GM12878 (cell line): Measurements from ENCODE around the gene CATSPER4. TPM values are rescaled to one million over a fixed set of nuclear protein-coding genes. Genes with fewer than 3 reads are reported as not detected.

Experiments used
- ATAC-seq: fragments of 200-7000 bp; cut with Tn5 transposase; 3 replicates; pipeline ENCODE4 v1.9.1; 2020; ENCODE audit warnings: mild to moderate bottlenecking, moderate library complexity
- BruUV-seq: library from RNA; stranded (reverse); fragments of 400-500 nt; replicated peaks from 2 replicates; lab custom pipeline; 2021; lab: Mats Ljungman, UMichigan
- CTCF ChIA-PET: fragments of 300-600 bp; sonication (Branson Sonifier 250); formaldehyde crosslinking; extraction: SDS; loops from one replicate; lab custom pipeline; 2021; ENCODE audit warnings: inconsistent platforms; lab: Yijun Ruan, JAX
- POLR2A ChIA-PET: fragments of 350-600 bp; formaldehyde crosslinking; extraction: SDS; loops from one replicate; lab custom pipeline; 2021; ENCODE audit warnings: inconsistent platforms; lab: Charles Lee
- RAD21 ChIA-PET: fragments of 300-600 bp; sonication (Branson Sonifier 250); formaldehyde crosslinking; loops from one replicate; lab custom pipeline; 2023; ENCODE audit warnings: antibody characterized with exemption; ENCODE audit not compliant: unreplicated experiment; lab: Charles Lee
- SMC1A ChIA-PET: fragments of 300-600 bp; sonication (Branson Sonifier 250); formaldehyde crosslinking; loops from one replicate; lab custom pipeline; 2023; ENCODE audit not compliant: unreplicated experiment, uncharacterized antibody; lab: Charles Lee
- DNase-seq: peaks from one replicate; pipeline ENCODE4 v3.0.0-alpha.2; 2011; ENCODE audit warnings: low read depth, low spot score
- FAIRE-seq: peaks from 3 replicates; lab custom pipeline; 2011; peaks lifted over from hg19 to GRCh38; lab: Jason Lieb, UNC
- H2AFZ ChIP-seq: 2 replicates; pipeline ENCODE4 v1.6.0; 2011; ENCODE audit warnings: low read depth, low read length, control low read depth; ENCODE audit not compliant: control insufficient read depth
- H3K27ac ChIP-seq: 2 replicates; pipeline ENCODE4 v1.5.1; 2011; ENCODE audit warnings: control low read depth; ENCODE audit not compliant: control insufficient read depth, insufficient read depth
- H3K27me3 ChIP-seq, 2 experiments: replicated peaks in 1 of 2; 2 replicates each; pipeline versions ENCODE4 v1.6.0 to v1.6.1; 2011; ENCODE audit warnings: low read length in 1 of 2; ENCODE audit not compliant: control insufficient read depth in 2 of 2, insufficient read depth in 2 of 2
- H3K36me3 ChIP-seq, 2 experiments: 2 replicates each; pipeline ENCODE4 v1.5.1; 2011; ENCODE audit warnings: low read length in 1 of 2; ENCODE audit not compliant: control insufficient read depth in 2 of 2, insufficient read depth in 2 of 2
- H3K4me1 ChIP-seq: 2 replicates; pipeline ENCODE4 v1.6.1; 2011; ENCODE audit warnings: mild to moderate bottlenecking, low read length, moderate library complexity, mixed read lengths; ENCODE audit not compliant: control insufficient read depth, insufficient read depth
- H3K4me2 ChIP-seq: 2 replicates; pipeline ENCODE4 v1.6.0; 2011; ENCODE audit warnings: control low read depth; ENCODE audit not compliant: control insufficient read depth, insufficient read depth
- H3K4me3 ChIP-seq: fragments of 200-600 bp; sonication (generic); 2 replicates; pipeline ENCODE4 v1.5.1; 2016
- H3K79me2 ChIP-seq: 2 replicates; pipeline ENCODE4 v1.6.0; 2011; ENCODE audit warnings: low read length; ENCODE audit not compliant: control insufficient read depth, insufficient read depth
- H3K9ac ChIP-seq: 2 replicates; pipeline ENCODE4 v1.8.0; 2011; ENCODE audit warnings: low read length, control low read depth, mixed read lengths; ENCODE audit not compliant: control insufficient read depth, insufficient read depth
- H3K9me3 ChIP-seq: replicated peaks from 3 replicates; pipeline ENCODE4 v1.5.1; 2011; ENCODE audit warnings: mild to moderate bottlenecking, low read length; ENCODE audit not compliant: control insufficient read depth, insufficient read depth
- H4K20me1 ChIP-seq: 2 replicates; pipeline ENCODE4 v1.6.0; 2011; ENCODE audit not compliant: control insufficient read depth, insufficient read depth
- ATF7 ChIP-seq: fragments of 450-650 bp; IDR thresholded peaks from 2 replicates; pipeline ENCODE4 v1.6.1; 2016; ENCODE audit warnings: low read depth, mild to moderate bottlenecking
- CBFB ChIP-seq: IDR thresholded peaks from 2 replicates; pipeline ENCODE4 v1.6.1; 2016; ENCODE audit warnings: antibody characterized with exemption, low read depth
- TCF3 ChIP-seq: IDR thresholded peaks from 2 replicates; pipeline ENCODE4 v1.6.1; 2012; ENCODE audit warnings: low read depth, mild to moderate bottlenecking, low read length, borderline replicate concordance; ENCODE audit not compliant: insufficient read depth
- WGBS: methylation state at CpG from one replicate; pipeline ENCODE4 v1.1.6; 2016; ENCODE audit warnings: low lambda C conversion rate; ENCODE audit not compliant: insufficient replicate concordance, insufficient coverage; ENCODE audit errors: missing lambda C conversion rate; 5-methylcytosine and 5-hydroxymethylcytosine counted together
- in situ Hi-C: fragments of 300-500 bp; cut with MboI; formaldehyde crosslinking; loops from 9 replicates; pipeline ENCODE4 v1.14.3; 2018; ENCODE audit warnings: mixed read lengths
- intact Hi-C: fragments of 100-400 bp; cut with micrococcal nuclease; formaldehyde crosslinking; loops from one replicate; pipeline ENCODE4 v1.14.2; 2022; ENCODE audit not compliant: unreplicated experiment
- polyA plus RNA-seq, 11 experiments: library from polyadenylated mRNA; depleted of rRNA in 4 of 11; unstranded in 6 of 11; stranded (reverse) in 5 of 11; fragments of >200 nt; fragmentation: Nextera tagmentation in 4 of 11; fragmentation: Illumina TruSeq in 1 of 11; extraction: Ambion mirVana in 4 of 11; extraction: Trizol in 1 of 11; gene quantifications; 1 replicate in 1 of 11; 2 replicates in 10 of 11; pipeline versions ENCODE4 v1.2.1 to v1.2.3, GENCODE V29; 2011 to 2016; ENCODE audit warnings: inconsistent platforms in 2 of 11, missing spikeins in 2 of 11, low read depth in 1 of 11
- total RNA-seq, 4 experiments: library from RNA; depleted of rRNA in 3 of 4; stranded (reverse); fragments of >200 nt in 3 of 4; fragmentation: Illumina TruSeq in 1 of 4; extraction: Trizol in 1 of 4; gene quantifications; 2 replicates each; pipeline versions ENCODE4 v1.2.1 to v1.2.3, GENCODE V29; 2013 to 2021
- TF ChIP-seq, protein P1 (sequence below): fragments of 450-650 bp; IDR thresholded peaks from 2 replicates; pipeline ENCODE4 v1.6.1; 2016; ENCODE audit warnings: mild to moderate bottlenecking

Gene CATSPER4
- total and polyA plus RNA-seq, 10 of the 15 experiments (the other 5 are each of a cell fraction or from before 2014, with no cell fraction given): 0.13 TPM; not detected in 9

GRCh38 chr1:26170472-26170821 is 20.0 kb upstream of the CATSPER4 start:
- SMC1A ChIA-PET: interaction anchor here (0.7 to 1.7 kb wide), 5 partner anchors 57 to 151 kb away, joined by 3 to 23 read pairs (median 5); partner anchors contain the start of genes CD52 and CEP85
- H3K9me3 ChIP-seq: no peaks in the 10 kb centered on the region
- RAD21 ChIA-PET: interaction anchor here (0.9 to 2.8 kb wide), 6 partner anchors 8 to 208 kb away, joined by 3 to 44 read pairs (median 4); partner anchors contain the start of genes CD52 and CEP85
- BruUV-seq: TSS peak; percentile 95
- FAIRE-seq: no peak
- intact Hi-C loops: no loop called here
- H2AFZ ChIP-seq: peak overlapping the region; percentile 72
- in situ Hi-C loops: loop anchor here (5.0 kb wide), 1 partner anchor 152 kb away; no protein-coding TSS in a partner anchor
- POLR2A ChIA-PET: interaction anchor here (0.6 to 2.0 kb wide), 4 partner anchors 8 to 64 kb away, joined by 3 to 11 read pairs (median 4); partner anchors contain the start of gene CEP85
- TF ChIP-seq CBFB (no peak), ATF7 (no peak), TCF3 (no peak)
- TF ChIP-seq, protein P1, sequence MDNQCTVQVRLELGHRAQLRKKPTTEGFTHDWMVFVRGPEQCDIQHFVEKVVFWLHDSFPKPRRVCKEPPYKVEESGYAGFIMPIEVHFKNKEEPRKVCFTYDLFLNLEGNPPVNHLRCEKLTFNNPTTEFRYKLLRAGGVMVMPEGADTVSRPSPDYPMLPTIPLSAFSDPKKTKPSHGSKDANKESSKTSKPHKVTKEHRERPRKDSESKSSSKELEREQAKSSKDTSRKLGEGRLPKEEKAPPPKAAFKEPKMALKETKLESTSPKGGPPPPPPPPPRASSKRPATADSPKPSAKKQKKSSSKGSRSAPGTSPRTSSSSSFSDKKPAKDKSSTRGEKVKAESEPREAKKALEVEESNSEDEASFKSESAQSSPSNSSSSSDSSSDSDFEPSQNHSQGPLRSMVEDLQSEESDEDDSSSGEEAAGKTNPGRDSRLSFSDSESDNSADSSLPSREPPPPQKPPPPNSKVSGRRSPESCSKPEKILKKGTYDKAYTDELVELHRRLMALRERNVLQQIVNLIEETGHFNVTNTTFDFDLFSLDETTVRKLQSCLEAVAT: peak; percentile 82
- TF ChIP-seq, all 136 proteins: peak for 1
- WGBS: 50% methylated on average over 9 of the region's 9 CpGs
- CTCF ChIA-PET: interaction anchor here (1.0 to 5.8 kb wide), 18 partner anchors 8 to 275 kb away, joined by 3 to 110 read pairs (median 4); partner anchors contain the start of genes CATSPER4, CEP85 and PAFAH2
- H3K27me3 ChIP-seq: no peaks in the 10 kb centered on the region
- H3K4me3 ChIP-seq: peak overlapping the region; percentile 97
- no peaks in the 10 kb centered on the region; a peak in 1 of 4 replicates for H3K36me3 ChIP-seq
- peak overlapping the region; percentile 79 for H3K27ac ChIP-seq
- H4K20me1 ChIP-seq: no peaks in the 10 kb centered on the region
- H3K79me2 ChIP-seq: peaks cover 12% of the 10 kb centered on the region
- DNase-seq (no peak), ATAC-seq (0 out of 3 replicates have a peak, but pooled peaks have one; percentile 2)
- peak overlapping the region; percentile 93 for H3K4me2 ChIP-seq
- peaks cover 7% of the 10 kb centered on the region for H3K4me1 ChIP-seq
- peak overlapping the region; percentile 90 for H3K9ac ChIP-seq
